ENCODE results near the gene ASCC1. TPM values are rescaled to one million over a fixed set of nuclear protein-coding genes. Genes with fewer than 3 reads are reported as not detected.

The ASCC1 gene
- polyA plus RNA-seq, 1 donor (not counting 4 experiments of a cell fraction or from before 2014, with no cell fraction given): 32.9 TPM

DNA sequence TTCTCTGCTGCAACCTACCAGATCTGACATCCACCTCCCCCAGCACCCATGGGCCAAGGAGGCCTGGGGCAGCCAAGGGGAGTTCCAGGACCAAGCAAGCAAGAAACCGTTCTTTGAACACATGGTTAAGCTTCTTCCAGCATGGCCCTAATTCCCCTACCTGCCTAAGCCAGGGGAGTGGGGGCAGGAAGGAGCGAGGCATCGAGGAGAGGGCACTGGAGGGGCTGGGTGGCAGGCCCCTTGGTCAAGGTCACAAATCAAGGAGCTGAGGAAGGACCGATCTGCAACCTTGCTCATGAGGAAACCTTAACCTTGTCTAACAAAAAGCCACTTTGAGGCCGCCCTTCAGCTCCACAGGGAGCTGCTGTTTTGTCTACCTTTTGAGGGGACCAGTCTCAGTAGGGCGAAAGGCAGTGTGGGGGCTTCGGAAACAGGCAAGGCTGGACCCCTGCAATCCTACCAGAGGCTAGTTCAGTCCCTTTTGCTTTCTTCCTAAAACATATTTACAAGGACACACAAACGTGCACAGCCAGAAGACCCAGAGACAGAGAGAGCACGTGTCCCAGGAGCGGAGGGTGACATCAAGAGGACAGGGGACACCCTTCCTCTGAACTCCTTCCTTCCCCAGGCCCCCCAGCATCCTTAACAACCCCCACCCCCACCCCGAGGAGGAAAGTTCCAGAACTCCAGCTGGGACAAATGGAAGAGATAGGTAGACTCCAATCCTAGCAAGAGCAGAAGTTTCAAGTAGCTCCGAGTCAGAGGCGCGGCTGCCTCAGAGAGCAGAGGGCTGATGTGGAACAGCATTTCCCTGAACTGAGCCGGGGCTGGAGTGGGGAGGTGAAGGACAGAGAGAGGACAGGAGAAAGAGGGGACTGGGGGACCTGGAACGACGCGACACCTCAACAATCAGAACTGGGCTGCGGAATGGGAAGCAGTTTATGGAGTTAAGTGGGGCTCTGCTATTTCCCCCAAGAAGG, 155.9 kb downstream of the ASCC1 start:
- no peak for FAIRE-seq

GRCh38 chr10:72058989-72059842, 156.9 kb downstream of the ASCC1 start:
- H3K27ac ChIP-seq (ENCODE audit: control insufficient read depth, insufficient read depth, low read length): no peak overlapping the region
- TF ChIP-seq EZH2 (IDR thresholded peaks at IDR 0.05; ENCODE audit: low read length): no peak
- TF ChIP-seq, protein P1, sequence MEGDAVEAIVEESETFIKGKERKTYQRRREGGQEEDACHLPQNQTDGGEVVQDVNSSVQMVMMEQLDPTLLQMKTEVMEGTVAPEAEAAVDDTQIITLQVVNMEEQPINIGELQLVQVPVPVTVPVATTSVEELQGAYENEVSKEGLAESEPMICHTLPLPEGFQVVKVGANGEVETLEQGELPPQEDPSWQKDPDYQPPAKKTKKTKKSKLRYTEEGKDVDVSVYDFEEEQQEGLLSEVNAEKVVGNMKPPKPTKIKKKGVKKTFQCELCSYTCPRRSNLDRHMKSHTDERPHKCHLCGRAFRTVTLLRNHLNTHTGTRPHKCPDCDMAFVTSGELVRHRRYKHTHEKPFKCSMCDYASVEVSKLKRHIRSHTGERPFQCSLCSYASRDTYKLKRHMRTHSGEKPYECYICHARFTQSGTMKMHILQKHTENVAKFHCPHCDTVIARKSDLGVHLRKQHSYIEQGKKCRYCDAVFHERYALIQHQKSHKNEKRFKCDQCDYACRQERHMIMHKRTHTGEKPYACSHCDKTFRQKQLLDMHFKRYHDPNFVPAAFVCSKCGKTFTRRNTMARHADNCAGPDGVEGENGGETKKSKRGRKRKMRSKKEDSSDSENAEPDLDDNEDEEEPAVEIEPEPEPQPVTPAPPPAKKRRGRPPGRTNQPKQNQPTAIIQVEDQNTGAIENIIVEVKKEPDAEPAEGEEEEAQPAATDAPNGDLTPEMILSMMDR (optimal IDR thresholded peaks at IDR 0.05 in 1 of 3, IDR thresholded peaks at IDR 0.05 in 1 of 3, conservative IDR thresholded peaks at IDR 0.05 in 1 of 3; ENCODE audit: extremely low read depth in 1 of 3, insufficient read depth in 2 of 3, low read length in 3 of 3): no peak
- no peaks in the 10 kb centered on the region for H3K79me2 ChIP-seq (ENCODE audit: control insufficient read depth, insufficient read depth, low read length)
- peaks cover 13% of the 10 kb centered on the region for H3K27me3 ChIP-seq (ENCODE audit: control insufficient read depth, extremely low read depth, insufficient read depth, low read length)
- H3K4me3 ChIP-seq (ENCODE audit: control insufficient read depth in 2 of 3, extremely low read depth in 1 of 3, insufficient read depth in 2 of 3, low read depth in 1 of 3, low read length in 3 of 3): no peak overlapping the region
- H3K9ac ChIP-seq (ENCODE audit: control insufficient read depth, extremely low read depth, insufficient read depth, low read length): no peak overlapping the region
- H3K9me3 ChIP-seq (ENCODE audit: control insufficient read depth, low read depth, low read length): no peaks in the 10 kb centered on the region
- H3K9me1 ChIP-seq (ENCODE audit: control insufficient read depth, extremely low read depth, insufficient read depth, low read length): no peaks in the 10 kb centered on the region
- H3K4me2 ChIP-seq (ENCODE audit: control insufficient read depth, extremely low read depth, insufficient read depth, low read depth, low read length): no peak overlapping the region
- no peaks in the 10 kb centered on the region for H3K36me3 ChIP-seq (ENCODE audit: control insufficient read depth in 2 of 2, extremely low read depth in 1 of 2, insufficient read depth in 2 of 2, low read length in 2 of 2)
- no peak overlapping the region for H2AFZ ChIP-seq (ENCODE audit: control insufficient read depth, low read length)
- dilution Hi-C loops (cut with MboI; ENCODE audit: extremely low pct_ligation_motif_present, low sequenced_read_pairs): no loop called here
- H4K20me1 ChIP-seq (ENCODE audit: control insufficient read depth, extremely low read depth, insufficient read depth, low read length): no peaks in the 10 kb centered on the region
- FAIRE-seq: no peak
- peaks cover 6% of the 10 kb centered on the region for H3K4me1 ChIP-seq (ENCODE audit: control insufficient read depth, extremely low read depth, insufficient read depth, low read length)
- DNase-seq (ENCODE audit: low read depth, low spot score): no peak

More for the DNA sequence above, 155.9 kb downstream of the ASCC1 start:
- Histone ChIP-seq H2AFZ (ENCODE audit: control insufficient read depth, low read length) (no peak overlapping the region), H3K9me1 (ENCODE audit: control insufficient read depth, extremely low read depth, insufficient read depth, low read length) (no peaks in the 10 kb centered on the region), H3K27me3 (ENCODE audit: control insufficient read depth, extremely low read depth, insufficient read depth, low read length) (peaks cover 13% of the 10 kb centered on the region), H3K27ac (ENCODE audit: control insufficient read depth, insufficient read depth, low read length) (no peak overlapping the region), H3K4me2 (ENCODE audit: control insufficient read depth, extremely low read depth, insufficient read depth, low read depth, low read length) (no peak overlapping the region), H4K20me1 (ENCODE audit: control insufficient read depth, extremely low read depth, insufficient read depth, low read length) (no peaks in the 10 kb centered on the region), H3K79me2 (ENCODE audit: control insufficient read depth, insufficient read depth, low read length) (no peaks in the 10 kb centered on the region), H3K4me3 (ENCODE audit: control insufficient read depth in 2 of 3, extremely low read depth in 1 of 3, insufficient read depth in 2 of 3, low read depth in 1 of 3, low read length in 3 of 3) (no peak overlapping the region), H3K9me3 (ENCODE audit: control insufficient read depth, low read depth, low read length) (no peaks in the 10 kb centered on the region), H3K9ac (ENCODE audit: control insufficient read depth, extremely low read depth, insufficient read depth, low read length) (no peak overlapping the region), H3K4me1 (ENCODE audit: control insufficient read depth, extremely low read depth, insufficient read depth, low read length) (peaks cover 6% of the 10 kb centered on the region), H3K36me3 (ENCODE audit: control insufficient read depth in 2 of 2, extremely low read depth in 1 of 2, insufficient read depth in 2 of 2, low read length in 2 of 2) (no peaks in the 10 kb centered on the region)
- TF ChIP-seq, protein P1 (optimal IDR thresholded peaks at IDR 0.05 in 1 of 3, IDR thresholded peaks at IDR 0.05 in 1 of 3, conservative IDR thresholded peaks at IDR 0.05 in 1 of 3; ENCODE audit: extremely low read depth in 1 of 3, insufficient read depth in 2 of 3, low read length in 3 of 3): no peak
- no peak for TF ChIP-seq EZH2 (IDR thresholded peaks at IDR 0.05; ENCODE audit: low read length)
- dilution Hi-C loops (cut with MboI; ENCODE audit: extremely low pct_ligation_motif_present, low sequenced_read_pairs): no loop called here
- DNase-seq (ENCODE audit: low read depth, low spot score): no peak

Data from keratinocyte (primary cell).